Umbilical cord (tissue), 2 donors: Measurements from ENCODE around the gene SERPINF2. TPM values are rescaled to one million over a fixed set of nuclear protein-coding genes. Genes with fewer than 3 reads are reported as not detected.
"Not testable (repeated sequence)": the region's sequence is repeated elsewhere in the genome, so short reads cannot be mapped to it uniquely, and the experiment has no call there.

ENCODE experiments used
- DNase-seq: peaks from one replicate; pipeline ENCODE4 v3.0.0-alpha.2; 2015; ENCODE audit warnings: low spot score
- total RNA-seq: library from RNA; depleted of rRNA; stranded (reverse); fragments of >200 nt; gene quantifications from one replicate; pipeline ENCODE4 v1.2.3, GENCODE V29; 2014; ENCODE audit warnings: low replicate concordance; ENCODE audit not compliant: insufficient read depth

The SERPINF2 gene
- total RNA-seq, 1 donor from 2014 or later, result 0.72 TPM

DNA sequence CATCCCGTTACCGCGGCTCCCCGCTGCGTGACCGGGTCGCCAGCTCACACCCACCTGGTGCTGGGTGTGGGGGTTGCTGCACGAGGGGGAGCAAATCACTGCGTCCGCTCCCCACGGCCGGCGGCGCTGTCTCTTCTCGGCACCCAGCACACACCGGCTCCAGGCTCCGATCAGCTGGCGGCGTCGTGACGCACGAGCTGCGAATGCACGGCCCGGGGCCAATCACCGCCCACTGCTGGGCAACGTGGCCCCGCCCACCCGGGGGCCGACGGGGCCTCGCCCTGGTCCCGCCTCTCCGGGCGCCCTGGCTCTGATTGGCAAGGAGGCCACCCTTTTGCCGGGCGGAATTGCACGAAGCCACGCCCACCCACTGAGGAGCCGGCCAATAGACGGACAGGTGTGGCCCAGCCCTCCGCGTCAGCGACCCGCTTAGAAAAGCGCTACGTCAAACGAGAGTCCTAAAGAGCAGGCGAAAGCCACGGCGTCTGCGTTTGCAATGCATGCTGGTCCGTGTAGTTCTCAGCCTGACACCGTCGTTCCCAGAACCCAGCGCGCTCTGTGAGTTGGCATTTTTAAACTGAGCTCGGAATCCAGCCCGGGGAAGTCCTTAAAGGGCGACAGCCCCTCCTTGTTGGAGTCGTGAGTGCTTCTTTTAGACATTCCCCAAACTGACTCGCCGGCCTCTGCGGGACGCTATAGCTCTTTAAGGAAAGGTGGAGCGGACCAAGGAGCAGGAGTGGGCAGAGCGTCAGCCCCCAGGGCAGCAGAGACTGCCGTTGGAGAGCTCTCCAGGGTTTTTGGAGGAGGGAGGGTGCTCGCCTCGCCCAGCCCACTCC, 26.4 kb upstream of the SERPINF2 start:
- peak; percentile 100 for DNase-seq

DNA sequence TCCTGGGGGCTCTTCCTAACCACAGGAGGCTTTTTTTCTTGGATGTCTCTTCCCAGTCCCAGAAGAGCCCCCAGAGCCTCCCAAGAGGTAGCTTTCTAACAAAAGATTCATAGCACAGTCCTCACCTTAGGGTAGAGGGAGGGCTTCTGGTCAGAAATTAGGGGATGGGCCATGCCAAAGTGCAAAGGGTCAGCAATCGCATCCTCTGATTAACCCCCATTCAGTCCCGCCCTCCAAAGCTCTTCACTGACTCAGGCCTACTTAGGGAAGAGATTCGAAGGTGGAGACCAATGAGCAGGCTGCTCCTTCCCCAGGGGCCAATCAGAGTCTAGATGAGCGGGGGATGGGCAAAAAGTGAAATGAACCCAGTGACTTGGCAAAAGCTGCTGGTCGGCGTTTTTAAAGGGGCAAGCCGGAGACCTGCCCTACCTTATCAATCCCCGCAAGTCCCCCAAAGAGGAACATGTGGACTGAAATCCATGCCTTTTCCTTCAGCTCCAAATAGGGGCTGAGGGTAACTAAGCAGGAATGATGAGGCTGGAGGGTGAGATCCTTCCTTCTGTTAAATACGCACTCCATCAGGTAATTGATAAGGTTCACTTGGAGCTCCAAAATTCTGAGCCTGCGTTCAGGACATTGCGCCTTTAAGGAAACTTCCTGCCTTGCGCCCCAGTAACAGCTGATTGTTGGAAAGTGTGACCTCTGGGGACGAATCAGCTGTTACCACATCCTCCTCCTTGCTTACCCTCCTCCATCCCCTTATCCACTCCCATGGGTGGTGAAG, 25.6 kb upstream of the SERPINF2 start:
- DNase-seq, result peak; percentile 100

DNA sequence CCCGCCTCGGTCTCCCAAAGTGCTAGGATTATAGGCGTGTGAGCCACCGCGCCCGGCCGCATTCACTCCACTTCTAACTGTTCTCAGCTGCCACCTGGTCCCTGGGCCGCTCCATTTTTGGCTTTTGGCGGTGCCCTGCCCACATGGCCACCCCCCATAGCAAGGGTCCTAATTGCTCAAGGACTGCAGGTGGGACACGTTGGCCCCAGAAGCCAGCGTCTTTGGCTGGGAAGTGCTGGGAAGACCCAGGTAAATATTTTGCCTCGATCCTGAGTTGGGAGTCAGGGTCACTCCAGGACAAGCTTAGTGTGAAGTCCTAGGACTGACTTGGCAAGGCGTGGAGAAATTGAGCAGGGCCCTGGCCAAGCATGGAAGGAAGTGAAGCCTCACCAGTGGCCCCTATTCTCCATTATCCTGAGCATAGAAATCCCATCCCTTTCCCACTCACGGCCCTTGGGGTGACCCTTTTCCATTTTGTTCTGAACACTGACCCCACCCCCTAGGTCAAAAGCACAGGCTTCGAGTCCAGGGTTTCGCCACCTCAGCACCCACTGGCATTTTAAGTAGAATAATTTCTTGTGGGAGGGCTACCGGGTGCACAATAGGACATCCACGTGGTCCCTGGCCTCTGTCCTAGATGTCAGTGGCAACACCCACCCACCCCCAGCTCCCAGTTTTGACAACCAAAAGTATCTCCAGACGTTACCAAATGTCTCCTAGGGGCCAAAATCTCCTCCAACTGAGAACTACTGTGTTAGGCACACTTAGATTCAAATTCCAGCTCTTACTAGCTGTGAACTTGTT, 24.1 kb upstream of the SERPINF2 start:
- no peak for DNase-seq

DNA sequence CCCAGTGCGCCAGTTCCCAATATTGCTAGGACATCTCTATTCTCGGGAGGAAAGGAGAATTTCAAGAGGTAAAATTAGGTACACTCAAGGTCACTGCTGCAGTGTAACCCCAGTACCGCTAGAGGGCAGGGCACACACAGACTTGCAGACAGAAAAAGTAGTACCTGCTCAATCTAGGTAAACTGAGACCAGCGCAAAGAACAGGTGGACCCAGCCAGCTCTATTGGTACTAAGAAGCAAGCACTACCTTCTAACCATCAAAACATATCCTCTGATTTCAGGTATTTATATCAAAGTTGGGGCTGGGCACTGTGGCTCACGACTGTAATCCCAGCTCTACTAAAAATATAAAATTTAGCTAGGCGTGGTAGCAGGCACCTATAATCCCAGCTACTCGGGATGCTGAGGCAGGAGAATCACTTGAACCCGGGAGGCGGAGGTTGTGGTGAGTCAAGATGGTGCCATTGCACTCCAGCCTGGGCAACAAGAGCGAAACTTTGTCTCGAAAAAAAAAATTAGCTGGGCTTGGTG, 21.8 kb upstream of the SERPINF2 start:
- DNase-seq, result peak; percentile 65

DNA sequence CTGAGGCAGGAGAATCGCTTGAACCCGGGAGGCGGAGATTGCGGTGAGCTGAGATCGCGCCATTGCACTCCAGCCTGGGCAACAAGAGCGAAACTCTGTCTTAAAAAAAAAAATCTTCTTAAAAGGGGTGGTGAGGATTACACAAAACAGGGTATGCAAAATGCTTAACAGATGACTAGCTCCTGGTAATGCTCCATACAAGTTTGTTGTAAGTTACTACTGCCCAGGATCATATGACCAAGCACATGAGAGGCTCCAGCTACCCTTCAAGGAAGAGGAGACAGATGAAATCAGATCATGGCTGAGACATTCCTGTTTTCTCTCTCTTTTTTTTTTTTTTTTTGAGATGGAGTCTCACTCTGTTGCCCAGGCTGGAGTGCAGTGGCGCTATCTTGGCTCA, 20.6 kb upstream of the SERPINF2 start:
- DNase-seq, result not testable (repeated sequence)

DNA sequence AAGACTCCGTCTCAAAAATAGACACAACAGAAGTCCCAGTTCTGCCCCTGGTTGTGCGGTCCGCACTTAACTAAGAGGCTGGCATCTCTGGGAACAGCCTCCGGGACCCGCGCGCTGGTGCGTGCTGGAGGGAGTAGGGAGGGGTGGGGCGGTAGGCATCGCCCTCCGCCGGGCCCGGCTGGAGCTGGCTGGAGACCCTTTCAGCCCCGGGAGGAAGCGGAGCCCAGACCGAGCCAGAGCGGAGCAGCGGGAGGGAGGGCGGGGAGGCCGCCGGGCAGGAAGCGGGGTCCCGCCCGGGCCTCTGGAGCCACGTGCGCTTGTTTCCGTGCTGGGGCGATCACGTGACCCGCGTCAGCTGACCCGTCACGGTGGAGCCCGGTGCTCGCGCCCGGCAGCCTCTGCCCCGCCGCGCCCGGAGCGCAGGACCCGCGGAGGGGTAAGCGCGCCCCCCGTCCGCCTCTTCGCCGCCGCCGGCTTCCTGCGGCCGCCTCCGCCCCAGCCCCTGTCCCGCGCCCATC, 18.3 kb upstream of the SERPINF2 start, which contains the start of gene WDR81:
WDR81 (plus strand) TSS at position 354 of the 518 bp plus-strand sequence. CDS start 256 bp downstream, outside the sequence.
- DNase-seq, result peak; percentile 92

DNA sequence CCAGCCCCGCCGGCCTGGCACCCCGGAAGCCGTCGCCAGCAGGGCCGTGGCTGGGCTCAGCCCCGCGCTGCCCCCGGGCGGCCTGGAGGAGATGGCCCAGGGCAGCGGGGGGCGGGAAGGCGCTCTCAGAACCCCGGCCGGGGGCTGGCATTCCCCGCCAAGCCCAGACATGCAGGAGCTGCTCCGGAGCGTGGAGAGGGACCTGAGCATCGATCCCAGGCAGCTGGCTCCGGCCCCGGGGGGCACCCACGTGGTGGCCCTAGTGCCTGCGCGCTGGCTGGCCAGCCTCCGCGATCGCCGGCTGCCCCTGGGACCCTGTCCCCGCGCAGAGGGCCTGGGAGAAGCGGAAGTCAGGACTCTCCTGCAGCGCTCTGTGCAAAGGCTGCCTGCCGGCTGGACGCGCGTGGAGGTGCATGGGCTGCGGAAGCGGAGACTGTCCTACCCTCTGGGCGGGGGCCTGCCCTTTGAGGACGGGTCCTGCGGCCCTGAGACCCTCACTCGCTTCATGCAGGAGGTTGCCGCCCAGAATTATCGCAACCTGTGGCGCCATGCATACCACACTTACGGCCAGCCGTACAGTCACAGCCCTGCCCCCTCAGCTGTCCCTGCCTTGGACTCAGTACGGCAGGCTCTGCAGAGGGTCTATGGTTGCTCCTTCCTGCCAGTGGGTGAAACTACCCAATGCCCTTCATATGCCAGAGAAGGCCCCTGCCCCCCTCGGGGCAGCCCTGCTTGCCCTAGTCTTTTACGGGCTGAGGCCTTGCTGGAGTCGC, 17.6 kb upstream of the SERPINF2 start:
- no peak for DNase-seq

DNA sequence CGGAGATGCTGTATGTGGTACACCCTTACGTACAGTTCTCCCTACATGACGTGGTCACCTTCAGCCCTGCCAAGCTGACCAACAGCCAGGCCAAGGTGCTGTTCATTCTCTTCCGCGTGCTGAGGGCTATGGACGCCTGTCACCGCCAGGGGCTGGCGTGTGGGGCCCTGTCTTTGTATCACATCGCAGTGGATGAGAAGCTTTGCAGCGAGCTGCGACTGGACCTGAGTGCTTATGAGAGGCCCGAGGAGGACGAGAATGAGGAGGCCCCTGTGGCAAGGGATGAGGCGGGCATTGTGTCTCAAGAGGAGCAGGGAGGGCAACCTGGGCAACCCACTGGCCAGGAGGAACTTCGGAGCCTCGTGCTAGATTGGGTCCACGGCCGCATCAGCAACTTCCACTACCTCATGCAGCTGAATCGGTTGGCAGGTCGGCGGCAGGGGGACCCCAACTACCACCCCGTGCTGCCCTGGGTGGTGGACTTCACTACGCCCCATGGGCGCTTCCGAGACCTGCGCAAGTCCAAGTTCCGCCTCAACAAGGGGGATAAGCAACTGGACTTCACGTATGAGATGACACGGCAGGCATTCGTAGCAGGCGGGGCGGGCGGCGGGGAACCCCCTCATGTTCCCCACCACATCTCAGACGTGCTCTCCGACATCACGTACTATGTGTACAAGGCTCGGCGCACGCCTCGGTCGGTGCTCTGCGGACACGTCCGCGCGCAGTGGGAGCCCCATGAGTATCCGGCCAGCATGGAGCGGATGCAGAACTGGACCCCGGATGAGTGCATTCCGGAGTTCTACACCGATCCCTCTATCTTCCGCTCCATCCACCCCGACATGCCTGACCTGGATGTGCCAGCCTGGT, 16.8 kb upstream of the SERPINF2 start:
- no peak for DNase-seq

DNA sequence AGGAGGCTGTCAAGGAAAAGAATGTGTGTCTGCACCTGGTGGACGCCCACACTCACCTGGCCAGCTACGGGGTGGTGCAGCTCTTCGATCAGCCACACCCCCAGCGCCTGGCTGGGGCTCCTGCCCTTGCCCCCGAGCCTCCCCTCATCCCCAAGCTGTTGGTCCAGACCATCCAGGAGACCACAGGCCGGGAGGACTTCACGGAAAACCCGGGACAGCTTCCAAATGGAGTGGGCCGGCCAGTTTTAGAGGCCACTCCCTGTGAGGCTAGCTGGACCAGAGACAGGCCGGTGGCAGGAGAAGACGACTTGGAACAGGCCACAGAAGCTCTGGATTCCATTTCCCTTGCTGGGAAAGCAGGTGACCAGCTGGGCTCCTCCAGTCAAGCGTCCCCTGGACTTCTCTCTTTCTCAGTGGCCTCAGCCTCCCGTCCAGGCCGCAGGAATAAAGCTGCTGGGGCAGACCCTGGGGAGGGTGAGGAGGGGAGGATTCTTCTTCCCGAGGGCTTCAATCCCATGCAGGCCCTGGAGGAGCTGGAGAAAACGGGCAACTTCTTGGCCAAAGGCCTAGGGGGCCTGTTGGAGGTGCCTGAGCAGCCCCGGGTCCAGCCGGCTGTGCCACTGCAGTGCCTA, 15.9 kb upstream of the SERPINF2 start:
- no peak for DNase-seq

DNA sequence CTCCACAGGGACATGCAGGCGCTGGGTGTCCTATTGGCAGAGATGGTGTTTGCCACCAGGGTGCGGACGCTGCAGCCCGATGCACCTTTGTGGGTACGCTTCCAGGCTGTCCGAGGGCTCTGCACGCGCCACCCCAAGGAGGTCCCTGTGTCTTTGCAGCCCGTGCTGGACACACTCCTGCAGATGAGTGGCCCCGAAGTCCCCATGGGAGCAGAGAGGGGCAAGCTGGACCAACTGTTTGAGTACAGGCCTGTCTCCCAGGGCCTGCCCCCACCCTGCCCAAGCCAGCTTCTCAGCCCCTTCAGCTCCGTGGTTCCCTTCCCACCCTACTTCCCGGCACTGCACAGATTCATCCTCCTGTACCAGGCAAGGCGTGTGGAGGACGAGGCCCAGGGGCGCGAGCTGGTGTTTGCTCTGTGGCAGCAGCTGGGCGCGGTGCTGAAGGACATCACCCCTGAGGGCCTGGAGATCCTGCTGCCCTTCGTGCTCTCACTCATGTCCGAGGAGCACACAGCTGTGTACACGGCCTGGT, 15.3 kb upstream of the SERPINF2 start:
- DNase-seq, result no peak

DNA sequence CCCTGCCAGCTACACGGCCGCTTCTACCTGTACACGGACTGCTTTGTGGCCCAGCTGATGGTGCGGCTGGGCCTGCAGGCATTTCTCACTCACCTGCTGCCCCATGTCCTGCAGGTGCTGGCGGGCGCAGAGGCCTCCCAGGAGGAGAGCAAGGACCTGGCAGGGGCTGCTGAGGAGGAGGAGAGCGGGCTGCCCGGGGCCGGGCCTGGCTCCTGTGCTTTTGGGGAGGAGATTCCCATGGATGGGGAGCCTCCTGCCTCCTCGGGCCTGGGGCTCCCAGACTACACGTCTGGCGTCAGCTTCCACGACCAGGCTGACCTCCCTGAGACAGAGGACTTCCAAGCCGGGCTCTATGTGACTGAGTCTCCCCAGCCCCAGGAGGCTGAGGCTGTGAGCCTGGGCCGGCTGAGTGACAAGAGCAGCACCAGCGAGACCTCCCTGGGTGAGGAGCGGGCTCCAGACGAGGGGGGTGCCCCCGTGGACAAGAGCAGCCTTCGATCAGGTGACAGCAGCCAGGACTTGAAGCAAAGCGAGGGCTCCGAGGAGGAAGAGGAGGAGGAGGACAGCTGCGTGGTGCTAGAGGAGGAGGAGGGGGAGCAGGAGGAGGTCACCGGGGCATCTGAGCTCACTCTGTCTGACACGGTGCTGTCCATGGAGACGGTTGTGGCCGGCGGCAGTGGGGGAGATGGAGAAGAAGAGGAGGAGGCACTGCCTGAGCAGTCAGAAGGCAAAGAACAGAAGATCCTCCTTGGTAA, 14.6 kb upstream of the SERPINF2 start:
- DNase-seq, result no peak

DNA sequence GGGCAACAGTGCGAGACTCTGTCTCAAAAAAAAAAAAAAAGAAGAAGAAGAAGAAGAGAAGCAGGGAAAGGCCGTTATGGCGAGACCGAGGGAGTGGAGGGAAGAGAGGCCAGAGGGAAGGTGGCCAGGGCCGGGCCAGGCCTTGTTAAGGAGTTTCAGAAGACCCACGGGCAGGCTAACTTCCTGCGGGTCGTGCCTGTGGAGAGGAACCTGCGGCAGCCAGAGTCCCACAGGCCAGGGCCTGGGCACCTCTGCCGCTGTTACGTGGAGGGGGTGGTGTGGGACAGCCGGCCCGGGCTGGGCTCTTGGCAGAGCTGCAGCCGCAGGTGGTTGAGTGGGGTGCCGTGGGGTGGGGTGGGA, 12.7 kb upstream of the SERPINF2 start:
- DNase-seq, result no peak

DNA sequence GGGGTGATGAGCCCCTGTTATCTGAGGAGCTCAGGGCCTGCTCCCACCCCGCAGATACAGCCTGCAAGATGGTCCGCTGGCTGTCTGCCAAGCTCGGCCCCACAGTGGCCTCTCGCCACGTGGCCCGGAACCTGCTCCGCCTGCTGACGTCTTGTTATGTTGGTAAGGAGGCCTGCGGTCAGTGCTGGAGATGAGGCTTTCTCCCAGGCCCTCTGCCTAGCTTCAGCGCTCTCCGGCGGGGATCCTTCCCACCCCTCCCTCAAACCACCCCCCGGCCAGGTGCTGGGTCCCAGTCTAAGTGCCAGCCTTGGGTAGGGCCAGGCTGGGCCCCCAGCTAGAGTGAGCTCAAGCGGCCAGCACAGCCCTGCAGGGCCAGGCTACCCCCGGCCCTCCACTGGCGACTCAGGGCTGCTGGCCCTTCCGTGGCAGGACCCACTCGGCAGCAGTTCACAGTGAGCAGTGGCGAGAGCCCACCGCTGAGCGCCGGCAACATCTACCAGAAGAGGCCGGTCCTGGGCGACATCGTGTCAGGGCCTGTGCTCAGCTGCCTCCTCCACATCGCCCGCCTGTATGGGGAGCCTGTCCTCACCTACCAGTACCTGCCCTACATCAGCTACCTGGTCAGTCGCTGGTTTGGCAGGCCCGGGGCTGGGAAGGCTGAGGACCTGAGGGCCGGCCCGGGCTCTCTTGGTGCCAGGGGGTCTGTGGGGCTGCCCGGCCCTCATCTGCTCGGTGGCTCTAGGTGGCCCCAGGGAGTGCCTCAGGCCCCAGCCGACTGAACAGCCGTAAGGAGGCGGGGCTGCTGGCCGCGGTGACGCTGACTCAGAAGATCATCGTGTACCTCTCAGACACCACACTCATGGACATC, 12.1 kb upstream of the SERPINF2 start:
- DNase-seq, result no peak

DNA sequence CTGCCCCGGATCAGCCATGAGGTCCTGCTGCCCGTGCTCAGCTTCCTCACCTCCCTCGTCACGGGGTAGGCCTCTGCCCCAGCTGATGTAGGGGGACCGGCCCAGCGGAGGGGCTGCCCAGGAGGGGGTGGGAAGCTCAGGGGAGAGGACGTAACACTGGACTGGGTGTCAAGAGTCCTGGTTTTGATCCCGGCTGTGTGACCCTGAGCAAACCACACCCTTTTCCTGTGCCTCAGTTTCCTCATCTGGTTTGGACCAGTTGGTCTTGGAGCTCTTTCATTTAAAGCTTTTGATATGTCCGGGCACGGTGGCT, 11.5 kb upstream of the SERPINF2 start:
- no peak for DNase-seq

DNA sequence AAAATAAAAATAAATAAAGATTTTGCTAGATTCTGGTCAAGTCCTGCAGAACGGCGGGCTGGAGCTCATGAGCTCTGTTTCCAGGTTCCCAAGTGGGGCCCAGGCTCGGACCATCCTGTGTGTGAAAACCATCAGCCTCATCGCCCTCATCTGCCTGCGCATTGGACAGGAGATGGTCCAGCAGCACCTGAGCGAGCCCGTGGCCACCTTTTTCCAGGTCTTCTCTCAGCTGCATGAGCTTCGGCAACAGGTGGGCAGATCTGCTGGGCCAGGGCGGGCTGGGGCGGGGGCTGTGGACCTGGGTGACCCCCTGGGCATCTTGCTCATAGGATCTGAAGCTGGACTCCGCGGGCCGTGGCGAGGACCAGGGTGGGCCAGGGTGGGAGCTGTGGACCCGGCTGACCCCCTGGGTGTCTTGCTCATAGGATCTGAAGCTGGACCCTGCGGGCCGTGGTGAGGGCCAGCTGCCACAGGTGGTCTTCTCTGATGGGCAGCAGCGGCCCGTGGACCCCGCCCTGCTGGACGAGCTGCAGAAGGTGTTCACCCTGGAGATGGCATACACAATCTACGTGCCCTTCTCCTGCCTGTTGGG, 10.3 kb upstream of the SERPINF2 start:
- DNase-seq, result no peak

DNA sequence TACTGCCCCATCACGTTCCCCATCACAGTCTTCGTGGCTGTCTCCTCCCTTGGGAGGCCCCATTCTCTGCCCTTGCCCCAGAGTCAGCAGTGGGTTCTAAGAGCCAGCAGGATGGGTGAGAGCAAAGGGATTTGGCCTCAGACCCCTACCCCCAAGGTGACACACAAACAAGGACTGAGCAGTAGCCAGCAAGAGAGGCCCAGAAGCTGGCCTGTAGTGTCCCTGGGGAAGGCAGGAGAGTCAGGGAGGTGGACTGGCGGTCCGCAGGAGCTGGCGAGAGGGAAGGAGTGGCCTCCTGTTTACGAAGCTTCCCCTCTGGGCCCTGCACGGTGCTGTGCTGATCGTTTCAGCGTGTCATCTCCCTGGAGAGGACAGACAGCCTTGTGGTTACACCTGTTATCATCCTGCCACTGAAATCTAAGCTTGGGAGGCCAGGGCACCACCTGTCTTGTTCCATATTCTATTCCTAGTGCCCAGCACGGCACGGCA, 9.8 kb upstream of the SERPINF2 start:
- no peak for DNase-seq

DNA sequence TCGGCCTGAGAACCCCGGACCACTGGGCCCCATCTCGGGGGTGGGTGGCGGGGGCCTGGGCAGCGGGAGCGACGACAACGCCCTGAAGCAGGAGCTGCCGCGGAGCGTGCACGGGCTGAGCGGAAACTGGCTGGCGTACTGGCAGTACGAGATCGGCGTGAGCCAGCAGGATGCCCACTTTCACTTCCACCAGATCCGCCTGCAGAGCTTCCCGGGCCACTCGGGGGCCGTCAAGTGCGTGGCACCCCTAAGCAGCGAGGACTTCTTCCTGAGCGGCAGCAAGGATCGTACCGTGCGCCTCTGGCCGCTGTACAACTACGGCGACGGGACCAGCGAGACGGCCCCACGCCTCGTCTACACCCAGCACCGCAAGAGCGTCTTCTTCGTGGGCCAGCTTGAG, 8.9 kb upstream of the SERPINF2 start:
- no peak for DNase-seq
